GM13976 (cell line): ENCODE results near the gene FBN1.

Source experiments
- DNase-seq: peaks from one replicate; pipeline ENCODE4 v3.0.0; 2012; ENCODE audit warnings: low spot score
- in situ Hi-C: fragments of 300-500 bp; cut with MboI; formaldehyde crosslinking; loops from one replicate; pipeline ENCODE4 v1.12.0; 2022; ENCODE audit warnings: low sequenced_read_pairs, mixed read lengths, inconsistent platforms; ENCODE audit not compliant: unreplicated experiment
- TF ChIP-seq, protein P1 (sequence below): IDR thresholded peaks from 2 replicates; pipeline ENCODE4 v1.5.1; 2012; ENCODE audit warnings: borderline replicate concordance, mild to moderate bottlenecking; ENCODE audit not compliant: insufficient read depth; ENCODE audit errors: extremely low read depth, missing control alignments, control extremely low read depth

The FBN1 gene

DNA sequence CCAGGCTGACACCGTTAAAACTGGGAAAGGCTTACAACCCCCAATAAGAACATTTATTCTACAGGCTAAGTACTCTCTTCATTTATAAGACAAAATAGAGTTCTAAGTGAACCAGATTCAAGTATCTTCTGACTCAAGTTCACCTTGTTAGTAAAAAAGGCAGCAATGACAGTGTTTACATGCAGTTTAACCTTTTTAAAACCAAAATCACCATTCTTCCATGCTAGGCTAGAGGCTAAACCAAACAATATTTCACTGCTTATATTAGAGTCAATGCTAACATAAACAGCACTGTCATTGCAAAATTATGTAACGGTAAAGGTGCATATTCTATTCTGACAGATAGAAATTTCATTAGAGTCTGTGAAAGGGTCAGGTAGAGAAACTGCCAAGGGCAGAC, 118.0 kb downstream of the FBN1 start:
- TF ChIP-seq, protein P1, sequence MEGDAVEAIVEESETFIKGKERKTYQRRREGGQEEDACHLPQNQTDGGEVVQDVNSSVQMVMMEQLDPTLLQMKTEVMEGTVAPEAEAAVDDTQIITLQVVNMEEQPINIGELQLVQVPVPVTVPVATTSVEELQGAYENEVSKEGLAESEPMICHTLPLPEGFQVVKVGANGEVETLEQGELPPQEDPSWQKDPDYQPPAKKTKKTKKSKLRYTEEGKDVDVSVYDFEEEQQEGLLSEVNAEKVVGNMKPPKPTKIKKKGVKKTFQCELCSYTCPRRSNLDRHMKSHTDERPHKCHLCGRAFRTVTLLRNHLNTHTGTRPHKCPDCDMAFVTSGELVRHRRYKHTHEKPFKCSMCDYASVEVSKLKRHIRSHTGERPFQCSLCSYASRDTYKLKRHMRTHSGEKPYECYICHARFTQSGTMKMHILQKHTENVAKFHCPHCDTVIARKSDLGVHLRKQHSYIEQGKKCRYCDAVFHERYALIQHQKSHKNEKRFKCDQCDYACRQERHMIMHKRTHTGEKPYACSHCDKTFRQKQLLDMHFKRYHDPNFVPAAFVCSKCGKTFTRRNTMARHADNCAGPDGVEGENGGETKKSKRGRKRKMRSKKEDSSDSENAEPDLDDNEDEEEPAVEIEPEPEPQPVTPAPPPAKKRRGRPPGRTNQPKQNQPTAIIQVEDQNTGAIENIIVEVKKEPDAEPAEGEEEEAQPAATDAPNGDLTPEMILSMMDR = no peak
- in situ Hi-C loops = no loop called here

GRCh38 chr15:48522911-48523310, 122.6 kb downstream of the FBN1 start:
- TF ChIP-seq, protein P1 = no peak
- in situ Hi-C loops = no loop called here
- DNase-seq = no peak

More for the DNA sequence above, 118.0 kb downstream of the FBN1 start:
- no peak for DNase-seq

DNA sequence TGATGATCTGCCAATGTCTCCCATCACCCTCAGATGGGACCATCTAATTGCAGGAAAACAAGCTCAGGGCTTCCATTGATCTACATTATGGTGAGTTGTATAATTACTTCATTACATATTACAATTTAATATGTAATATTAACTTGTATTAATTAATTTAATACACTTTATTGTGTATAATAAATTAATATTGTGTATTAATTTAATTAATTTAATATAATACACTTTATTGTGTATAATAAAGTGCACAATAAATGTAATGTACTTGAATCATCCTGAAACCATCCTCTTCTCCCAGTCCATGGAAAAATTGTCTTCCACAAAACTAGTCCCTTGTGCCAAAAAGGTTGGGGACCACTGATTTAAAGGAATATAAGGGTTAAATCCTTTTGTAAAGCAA, 123.4 kb downstream of the FBN1 start:
- TF ChIP-seq, protein P1 = no peak
- in situ Hi-C loops = no loop called here
- DNase-seq = no peak

DNA sequence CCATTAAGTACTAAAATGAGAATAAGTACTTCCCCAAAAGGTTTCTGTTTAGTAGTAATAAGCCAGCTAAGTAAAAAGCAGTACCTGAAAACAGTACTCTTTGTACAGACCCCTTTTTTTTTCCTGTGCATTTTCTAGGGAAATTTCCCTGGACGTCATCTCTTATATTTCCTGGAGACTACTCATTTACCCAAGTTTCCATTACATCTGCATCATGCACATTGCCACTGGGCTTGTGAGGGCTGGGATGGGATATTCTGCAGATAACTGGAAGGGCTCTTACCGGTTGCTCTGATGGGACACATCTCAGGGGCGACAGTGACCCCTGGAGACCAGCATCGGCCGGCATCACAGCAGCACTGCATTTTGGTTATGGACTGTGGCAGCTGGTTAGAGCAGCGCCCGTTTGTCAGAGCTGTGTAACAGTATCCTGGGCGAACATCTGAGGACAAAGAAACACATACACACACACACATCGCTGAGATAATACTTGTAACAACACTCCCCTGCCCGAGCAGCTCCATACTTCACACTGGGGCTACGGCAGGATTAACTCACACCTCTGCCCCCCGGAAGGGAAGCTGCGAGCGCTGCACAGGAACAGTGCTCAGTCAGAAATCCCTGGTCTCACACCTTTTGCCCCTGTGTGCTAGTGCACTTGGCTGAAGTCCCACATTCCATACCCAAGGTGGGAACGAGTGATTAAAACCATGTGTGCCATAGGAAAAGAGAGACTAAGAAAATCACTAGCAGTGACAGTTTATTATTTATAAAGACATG, 124.9 kb downstream of the FBN1 start:
- no peak for DNase-seq
- in situ Hi-C loops = no loop called here
- TF ChIP-seq, protein P1 = no peak

- TF ChIP-seq, protein P1 = no peak
- DNase-seq = no peak
- in situ Hi-C loops = no loop called here
Measured at GRCh38 chr15:48516121-48516520, 129.4 kb downstream of the FBN1 start.

DNA sequence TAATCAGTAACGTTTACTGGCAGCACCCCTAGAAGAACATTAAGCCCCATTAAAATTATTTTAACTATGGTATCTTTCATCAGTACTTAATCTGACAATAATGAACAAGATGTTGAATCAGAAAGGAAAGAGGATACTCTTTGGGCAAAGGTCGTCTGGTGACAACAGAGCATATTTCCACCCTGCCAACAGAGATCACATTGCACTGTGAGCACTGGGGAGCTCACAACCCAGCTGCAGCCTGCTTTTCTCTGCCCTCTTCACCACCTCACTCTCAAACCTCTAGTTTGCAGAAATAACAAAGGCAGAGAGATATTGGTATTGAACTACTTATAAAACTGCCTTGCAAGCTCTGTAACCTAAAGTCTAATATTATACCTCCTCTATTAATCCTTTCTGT, 130.0 kb downstream of the FBN1 start:
- in situ Hi-C loops = no loop called here
- TF ChIP-seq, protein P1 = no peak
- no peak for DNase-seq
